HG03457 (cell line): ENCODE measurements around the gene EIPR1.

Experiments used
- ATAC-seq: cut with Tn5 transposase; IDR thresholded peaks from one replicate; pipeline ENCODE4 v1.9.1; 2021; ENCODE audit warnings: moderate number of reproducible peaks; ENCODE audit not compliant: unreplicated experiment

EIPR1 gene

GRCh38 chr2:3309496-3310355, 67.9 kb downstream of the EIPR1 start:
- no peak for ATAC-seq

GRCh38 chr2:3307901-3308300, 69.7 kb downstream of the EIPR1 start:
- ATAC-seq, result no peak

GRCh38 chr2:3307236-3307635, 70.4 kb downstream of the EIPR1 start:
- no peak for ATAC-seq

GRCh38 chr2:3305952-3306351, 71.7 kb downstream of the EIPR1 start:
- ATAC-seq, result no peak

- no peak for ATAC-seq
Observed at GRCh38 chr2:3305431-3305830, 72.2 kb downstream of the EIPR1 start.

GRCh38 chr2:3303583-3304406, 73.8 kb downstream of the EIPR1 start:
- peak; percentile 97 for ATAC-seq

- ATAC-seq, result peak; percentile 27
Observed at GRCh38 chr2:3302751-3303582, 74.7 kb downstream of the EIPR1 start.

GRCh38 chr2:3302421-3302750, 75.2 kb downstream of the EIPR1 start:
- no peak for ATAC-seq

- ATAC-seq, result no peak
Observed at GRCh38 chr2:3301001-3301400, 76.6 kb downstream of the EIPR1 start.

- no peak for ATAC-seq
Observed at GRCh38 chr2:3300224-3300995, 77.2 kb downstream of the EIPR1 start.

- no peak for ATAC-seq
Observed at GRCh38 chr2:3299703-3300102, 77.9 kb downstream of the EIPR1 start.

- ATAC-seq, result no peak
Observed at GRCh38 chr2:3299130-3299529, 78.5 kb downstream of the EIPR1 start.

- no peak for ATAC-seq
Observed at GRCh38 chr2:3298191-3298590, 79.4 kb downstream of the EIPR1 start.

- no peak for ATAC-seq
Observed at GRCh38 chr2:3297523-3297922, 80.1 kb downstream of the EIPR1 start.

GRCh38 chr2:3296182-3296972, 81.2 kb downstream of the EIPR1 start:
- ATAC-seq, result no peak

GRCh38 chr2:3294493-3294892, 83.1 kb downstream of the EIPR1 start:
- ATAC-seq, result no peak

- no peak for ATAC-seq
Observed at GRCh38 chr2:3294069-3294468, 83.5 kb downstream of the EIPR1 start.

GRCh38 chr2:3293221-3293620, 84.4 kb downstream of the EIPR1 start:
- no peak for ATAC-seq

GRCh38 chr2:3292416-3292815, 85.2 kb downstream of the EIPR1 start:
- no peak for ATAC-seq

- no peak for ATAC-seq
Observed at GRCh38 chr2:3291750-3292149, 85.9 kb downstream of the EIPR1 start.
